ENCODE results near the gene FBXO46. TPM values are rescaled to one million over a fixed set of nuclear protein-coding genes. Genes with fewer than 3 reads are reported as not detected.

The FBXO46 gene
- total RNA-seq = 10 to 100 TPM in 3 of 8 experiments, 1 to 10 TPM in 5; 6.4 to 24.3 (median 8.9) TPM

- peak within 1 kb of the TSS; percentile 58 to 78 (median 60) for H3K4me3 ChIP-seq
- peak; percentile 97 to 99 (median 98) for ATAC-seq (replicated peaks in 6 of 8)
- peaks cover 0 to 6% of the 10 kb centered on the region in 2 donors for H3K4me1 ChIP-seq (replicated peaks in 1 of 2)
- WGBS, 10 experiments = 0 to 20% (median 0%) methylated on average over 1 to 17 of the region's 48 CpGs; no CpG with 5 or more reads in 4 of the 10 experiments
- peak within 1 kb of the TSS; percentile 31 to 53 for H3K27ac ChIP-seq
- in situ Hi-C loops (cut with MboI; ENCODE audit: low pct_unique_long_range_greater_than_20kb in 2 of 9, low sequenced_read_pairs in 9 of 9, unreplicated experiment in 9 of 9) = no loop called here
Observed at GRCh38 chr19:45730368-45731288, at the start of gene FBXO46. Gene FBXO46, minus strand, starts transcription at chr19:45730896. Its CDS starts 17,401 bp downstream, at chr19:45713495.

- Histone ChIP-seq H3K27ac (no peak overlapping the region), H3K4me3 (no peak overlapping the region), H3K4me1 (replicated peaks in 1 of 2) (peaks cover 2 to 11% of the 10 kb centered on the region in 2 donors)
- 100% methylated on average over 1 of the region's 4 CpGs; no CpG with 5 or more reads in 8 of the 10 experiments for WGBS, 10 experiments
- no peak for ATAC-seq (replicated peaks in 6 of 8)
- in situ Hi-C loops (cut with MboI; ENCODE audit: low pct_unique_long_range_greater_than_20kb in 2 of 9, low sequenced_read_pairs in 9 of 9, unreplicated experiment in 9 of 9) = no loop called here
Observed at GRCh38 chr19:45780146-45780447, 49.4 kb upstream of the FBXO46 start.

GRCh38 chr19:45779231-45780145 lies 48.8 kb upstream of the FBXO46 start:
- ATAC-seq (replicated peaks in 6 of 8) = peak; percentile 1 to 85 (median 75)
- Histone ChIP-seq H3K27ac (no peak overlapping the region), H3K4me3 (peak overlapping the region; percentile 18 to 35 (median 20)), H3K4me1 (replicated peaks in 1 of 2) (peaks cover 2 to 11% of the 10 kb centered on the region in 2 donors)
- in situ Hi-C loops (cut with MboI; ENCODE audit: low pct_unique_long_range_greater_than_20kb in 2 of 9, low sequenced_read_pairs in 9 of 9, unreplicated experiment in 9 of 9) = no loop called here
- 0 to 75% (median 12%) methylated on average over 2 to 5 of the region's 48 CpGs; no CpG with 5 or more reads in 6 of the 10 experiments for WGBS, 10 experiments

DNA sequence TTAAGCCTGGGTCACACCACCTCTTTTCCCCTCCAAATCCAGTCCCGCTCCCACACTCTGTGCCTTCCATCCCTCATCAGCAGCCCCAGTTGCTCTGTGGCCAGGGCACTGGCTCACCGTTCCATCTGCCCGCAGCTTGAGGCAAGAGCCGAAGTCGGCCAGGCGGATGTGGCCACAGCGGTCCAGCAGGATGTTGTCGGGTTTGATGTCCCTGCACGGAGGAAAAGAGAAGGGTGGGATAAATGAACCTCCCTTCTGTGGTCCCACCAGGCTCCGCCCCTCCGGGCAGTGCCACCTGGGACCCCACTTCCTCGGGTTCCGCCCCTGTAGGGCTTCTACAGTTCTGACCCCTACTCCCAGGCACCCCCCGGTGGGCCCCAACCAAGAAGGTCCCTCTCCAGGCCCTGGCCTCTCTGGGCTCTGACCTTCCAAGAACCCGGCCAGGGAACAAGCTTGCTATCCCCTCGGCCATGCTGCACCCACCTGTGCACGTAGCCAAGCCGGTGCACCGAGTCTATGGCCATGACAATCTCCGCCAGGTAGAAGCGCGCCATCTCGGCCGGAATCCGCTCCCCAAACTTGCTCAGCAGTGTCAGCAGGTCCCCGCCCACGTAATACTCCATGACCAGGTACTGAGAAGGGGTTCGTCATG lies 47.4 kb upstream of the FBXO46 start:
- Histone ChIP-seq H3K4me1 (replicated peaks in 1 of 2) (peaks cover 2 to 9% of the 10 kb centered on the region in 2 donors), H3K27ac (no peak overlapping the region), H3K4me3 (no peak overlapping the region)
- 83 to 100% (median 97%) methylated on average over 1 to 7 of the region's 28 CpGs; no CpG with 5 or more reads in 5 of the 10 experiments for WGBS, 10 experiments
- ATAC-seq (replicated peaks in 6 of 8) = no peak
- in situ Hi-C loops (cut with MboI; ENCODE audit: low pct_unique_long_range_greater_than_20kb in 2 of 9, low sequenced_read_pairs in 9 of 9, unreplicated experiment in 9 of 9) = no loop called here

GRCh38 chr19:45777395-45777961 lies 46.8 kb upstream of the FBXO46 start:
- in situ Hi-C loops (cut with MboI; ENCODE audit: low pct_unique_long_range_greater_than_20kb in 2 of 9, low sequenced_read_pairs in 9 of 9, unreplicated experiment in 9 of 9) = no loop called here
- Histone ChIP-seq H3K4me1 (replicated peaks in 1 of 2) (peaks cover 2 to 8% of the 10 kb centered on the region in 2 donors), H3K27ac (no peak overlapping the region), H3K4me3 (no peak overlapping the region)
- no peak for ATAC-seq (replicated peaks in 6 of 8)
- 80 to 100% (median 93%) methylated on average over 1 to 6 of the region's 34 CpGs; no CpG with 5 or more reads in 5 of the 10 experiments for WGBS, 10 experiments

- Histone ChIP-seq H3K4me1 (replicated peaks in 1 of 2) (peaks cover 2 to 3% of the 10 kb centered on the region in 2 donors), H3K27ac (no peak overlapping the region), H3K4me3 (no peak overlapping the region)
- no peak for ATAC-seq (replicated peaks in 6 of 8)
- in situ Hi-C loops (cut with MboI; ENCODE audit: low pct_unique_long_range_greater_than_20kb in 2 of 9, low sequenced_read_pairs in 9 of 9, unreplicated experiment in 9 of 9) = no loop called here
- 40 to 100% (median 77%) methylated on average over 1 to 5 of the region's 9 CpGs; no CpG with 5 or more reads in 5 of the 10 experiments for WGBS, 10 experiments
Observed at GRCh38 chr19:45774765-45775164, 44.1 kb upstream of the FBXO46 start.

DNA sequence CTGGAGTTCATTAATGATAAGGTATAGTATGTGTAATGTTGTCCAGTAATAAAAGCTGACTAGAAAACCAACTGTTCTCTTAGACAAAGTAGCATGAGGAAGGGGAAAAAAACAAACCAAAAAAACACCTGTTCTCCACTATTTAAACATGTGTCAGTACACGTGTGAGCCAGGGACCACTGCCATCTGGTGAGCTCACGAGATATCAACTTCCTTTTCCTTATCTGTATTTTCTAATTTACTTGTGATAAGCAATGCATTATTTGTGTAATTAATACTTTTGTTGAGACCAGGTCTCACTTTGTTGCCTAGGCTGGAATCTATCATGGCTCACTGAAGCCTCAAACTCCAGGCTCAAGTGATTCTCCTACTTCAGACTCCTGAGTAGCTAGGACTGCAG lies 42.7 kb upstream of the FBXO46 start:
- Histone ChIP-seq H3K4me3 (no peak overlapping the region), H3K27ac (no peak overlapping the region), H3K4me1 (replicated peaks in 1 of 2) (no peaks in the 10 kb centered on the region)
- WGBS, 10 experiments = 58 to 100% (median 86%) methylated on average over 1 to 2 of the region's 2 CpGs; no CpG with 5 or more reads in 5 of the 10 experiments
- no peak for ATAC-seq (replicated peaks in 6 of 8)
- in situ Hi-C loops (cut with MboI; ENCODE audit: low pct_unique_long_range_greater_than_20kb in 2 of 9, low sequenced_read_pairs in 9 of 9, unreplicated experiment in 9 of 9) = no loop called here

DNA sequence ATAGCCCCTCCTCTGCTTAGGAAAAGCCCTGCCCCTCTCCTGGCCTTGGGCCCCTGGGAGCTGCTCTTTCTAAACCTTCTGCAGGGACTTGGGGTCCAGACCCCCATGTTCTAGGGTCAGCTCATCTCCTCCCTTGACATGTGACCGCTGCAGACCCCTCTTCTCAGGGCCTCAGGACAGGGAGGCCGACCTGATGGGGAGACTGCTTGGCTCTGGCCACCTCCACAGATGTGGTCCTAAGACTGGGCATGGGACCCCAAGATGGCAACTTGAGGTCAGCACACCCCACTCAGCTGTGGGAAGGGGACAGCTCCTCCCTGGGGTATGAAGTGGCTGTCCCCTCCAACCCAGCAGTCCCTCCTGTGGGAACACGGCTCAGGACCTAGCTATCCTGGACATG lies 42.2 kb upstream of the FBXO46 start:
- Histone ChIP-seq H3K4me3 (no peak overlapping the region), H3K4me1 (replicated peaks in 1 of 2) (no peaks in the 10 kb centered on the region), H3K27ac (no peak overlapping the region)
- in situ Hi-C loops (cut with MboI; ENCODE audit: low pct_unique_long_range_greater_than_20kb in 2 of 9, low sequenced_read_pairs in 9 of 9, unreplicated experiment in 9 of 9) = no loop called here
- WGBS, 10 experiments = no CpG with 5 or more reads among the region's 3 CpGs
- no peak for ATAC-seq (replicated peaks in 6 of 8)

- no peaks in the 10 kb centered on the region for H3K4me1 ChIP-seq (replicated peaks in 1 of 2)
- 50 to 100% (median 79%) methylated on average over 1 to 10 of the region's 14 CpGs; no CpG with 5 or more reads in 3 of the 10 experiments for WGBS, 10 experiments
- H3K4me3 ChIP-seq = no peak overlapping the region
Observed at GRCh38 chr19:45772130-45772840, 41.6 kb upstream of the FBXO46 start.

DNA sequence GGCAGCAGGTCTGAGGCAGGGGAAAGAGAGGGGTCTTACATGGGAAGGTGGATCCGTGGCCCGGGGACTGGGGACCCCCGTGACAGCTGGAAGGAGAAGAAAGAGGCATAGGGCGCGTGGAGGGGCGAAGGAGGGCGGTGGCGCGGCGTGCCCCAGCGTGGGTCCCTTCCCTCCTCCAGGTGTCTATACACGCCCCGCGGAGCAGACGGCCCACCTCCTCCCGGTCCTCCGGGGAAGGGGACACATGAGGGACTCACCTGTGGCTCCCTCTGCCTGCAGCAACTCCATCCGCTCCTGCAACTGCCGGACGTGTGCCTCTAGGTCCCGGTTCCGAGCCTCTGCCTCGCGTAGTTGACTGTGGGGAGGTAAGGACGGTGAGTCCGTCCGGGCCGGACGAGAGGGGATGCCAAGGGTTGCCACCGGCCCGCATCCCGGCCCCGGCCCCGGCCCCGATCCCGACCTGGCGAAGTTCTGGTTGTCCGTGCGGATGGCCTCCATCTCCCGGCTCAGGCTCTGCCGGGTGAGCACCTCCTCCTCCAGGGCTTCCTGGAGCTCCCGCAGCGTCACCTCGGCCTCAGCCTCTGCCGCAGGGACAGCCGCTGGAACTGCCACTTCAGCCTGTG lies 40.7 kb upstream of the FBXO46 start:
- 80 to 85% methylated on average over 3 to 4 of the region's 46 CpGs; no CpG with 5 or more reads in 8 of the 10 experiments for WGBS, 10 experiments
- ATAC-seq (replicated peaks in 6 of 8) = no peak
- H3K4me1 ChIP-seq (replicated peaks in 1 of 2) = peaks cover 0 to 7% of the 10 kb centered on the region in 2 donors
- no peak overlapping the region for H3K4me3 ChIP-seq
- peak overlapping the region in 1 of 2 donors; percentile 14 for H3K27ac ChIP-seq
- in situ Hi-C loops (cut with MboI; ENCODE audit: low pct_unique_long_range_greater_than_20kb in 2 of 9, low sequenced_read_pairs in 9 of 9, unreplicated experiment in 9 of 9) = no loop called here

More at GRCh38 chr19:45772130-45772840, 41.6 kb upstream of the FBXO46 start:
- in situ Hi-C loops (cut with MboI; ENCODE audit: low pct_unique_long_range_greater_than_20kb in 2 of 9, low sequenced_read_pairs in 9 of 9, unreplicated experiment in 9 of 9) = no loop called here
- H3K27ac ChIP-seq = no peak overlapping the region
- no peak for ATAC-seq (replicated peaks in 6 of 8)

DNA sequence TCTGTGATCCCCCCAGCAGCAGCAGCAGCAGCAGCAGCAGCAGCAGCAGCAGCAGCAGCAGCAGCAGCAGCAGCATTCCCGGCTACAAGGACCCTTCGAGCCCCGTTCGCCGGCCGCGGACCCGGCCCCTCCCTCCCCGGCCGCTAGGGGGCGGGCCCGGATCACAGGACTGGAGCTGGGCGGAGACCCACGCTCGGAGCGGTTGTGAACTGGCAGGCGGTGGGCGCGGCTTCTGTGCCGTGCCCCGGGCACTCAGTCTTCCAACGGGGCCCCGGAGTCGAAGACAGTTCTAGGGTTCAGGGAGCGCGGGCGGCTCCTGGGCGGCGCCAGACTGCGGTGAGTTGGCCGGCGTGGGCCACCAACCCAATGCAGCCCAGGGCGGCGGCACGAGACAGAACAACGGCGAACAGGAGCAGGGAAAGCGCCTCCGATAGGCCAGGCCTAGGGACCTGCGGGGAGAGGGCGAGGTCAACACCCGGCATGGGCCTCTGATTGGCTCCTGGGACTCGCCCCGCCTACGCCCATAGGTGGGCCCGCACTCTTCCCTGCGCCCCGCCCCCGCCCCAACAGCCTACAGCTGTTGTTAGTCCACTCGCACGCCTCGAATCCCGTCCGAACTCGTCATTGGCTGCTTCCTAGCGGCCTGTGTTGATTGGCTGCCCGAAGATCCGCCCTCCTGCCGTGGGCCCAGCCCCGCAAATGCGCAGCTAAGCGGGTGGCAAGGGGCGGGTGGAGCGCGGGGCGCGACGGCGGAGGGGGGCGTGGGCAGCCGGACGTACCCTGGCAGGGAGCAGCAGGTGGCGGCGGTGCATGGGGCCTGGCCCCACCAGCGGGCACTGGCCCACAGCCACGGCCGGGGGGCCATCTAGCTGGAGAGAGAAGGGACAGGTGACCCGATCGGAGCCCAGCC lies 39.8 kb upstream of the FBXO46 start:
- peak overlapping the region; percentile 81 to 87 for H3K27ac ChIP-seq
- in situ Hi-C loops (cut with MboI; ENCODE audit: low pct_unique_long_range_greater_than_20kb in 2 of 9, low sequenced_read_pairs in 9 of 9, unreplicated experiment in 9 of 9) = no loop called here
- WGBS, 10 experiments = 0 to 8% (median 2%) methylated on average over 6 to 22 of the region's 79 CpGs; no CpG with 5 or more reads in 5 of the 10 experiments
- H3K4me1 ChIP-seq (replicated peaks in 1 of 2) = peaks cover 0 to 9% of the 10 kb centered on the region in 2 donors
- ATAC-seq (replicated peaks in 6 of 8) = peak; percentile 46 to 82 (median 76)
- peak overlapping the region; percentile 35 to 49 (median 43) for H3K4me3 ChIP-seq
